NOMO-1 treated with dmso at 0.1 percent for 144 hours (cell line): ENCODE measurements around the gene ZNF74.
"Not testable (repeated sequence)": the region's sequence is repeated elsewhere in the genome, so short reads cannot be mapped to it uniquely, and the experiment has no call there.

Experiments used
- DNase-seq: peaks from one replicate; lab custom pipeline; 2025; ENCODE audit not compliant: unreplicated experiment; lab: John Stamatoyannopoulos, UW

Gene ZNF74

GRCh38 chr22:20441631-20442484, 47.9 kb downstream of the ZNF74 start:
- no peak for DNase-seq

GRCh38 chr22:20442485-20443284, 48.7 kb downstream of the ZNF74 start:
- DNase-seq = no peak

- no peak for DNase-seq
These were observed 50.4 kb downstream of the ZNF74 start for GRCh38 chr22:20444325-20444724.

- no peak for DNase-seq
These were observed 52.5 kb downstream of the ZNF74 start for GRCh38 chr22:20446383-20446970.

DNA sequence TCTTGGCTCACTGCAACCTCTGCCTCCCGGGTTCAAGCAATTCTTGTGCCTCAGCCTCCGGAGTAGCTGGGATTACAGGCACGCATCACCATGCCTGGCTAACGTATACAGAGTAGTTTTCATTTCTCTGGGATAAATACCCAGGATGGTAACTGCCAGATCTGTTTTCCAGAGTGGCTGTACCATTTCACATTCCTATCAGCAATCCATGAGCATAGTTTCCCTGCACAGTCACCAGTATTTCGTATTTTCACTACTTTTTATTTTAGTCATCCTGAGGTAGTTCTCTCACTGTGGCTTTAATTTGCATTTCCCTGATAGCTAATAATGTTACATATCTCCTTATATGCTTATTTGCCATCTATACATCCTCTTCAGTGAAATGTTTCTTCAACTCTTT, 54.7 kb downstream of the ZNF74 start:
- no peak for DNase-seq

DNA sequence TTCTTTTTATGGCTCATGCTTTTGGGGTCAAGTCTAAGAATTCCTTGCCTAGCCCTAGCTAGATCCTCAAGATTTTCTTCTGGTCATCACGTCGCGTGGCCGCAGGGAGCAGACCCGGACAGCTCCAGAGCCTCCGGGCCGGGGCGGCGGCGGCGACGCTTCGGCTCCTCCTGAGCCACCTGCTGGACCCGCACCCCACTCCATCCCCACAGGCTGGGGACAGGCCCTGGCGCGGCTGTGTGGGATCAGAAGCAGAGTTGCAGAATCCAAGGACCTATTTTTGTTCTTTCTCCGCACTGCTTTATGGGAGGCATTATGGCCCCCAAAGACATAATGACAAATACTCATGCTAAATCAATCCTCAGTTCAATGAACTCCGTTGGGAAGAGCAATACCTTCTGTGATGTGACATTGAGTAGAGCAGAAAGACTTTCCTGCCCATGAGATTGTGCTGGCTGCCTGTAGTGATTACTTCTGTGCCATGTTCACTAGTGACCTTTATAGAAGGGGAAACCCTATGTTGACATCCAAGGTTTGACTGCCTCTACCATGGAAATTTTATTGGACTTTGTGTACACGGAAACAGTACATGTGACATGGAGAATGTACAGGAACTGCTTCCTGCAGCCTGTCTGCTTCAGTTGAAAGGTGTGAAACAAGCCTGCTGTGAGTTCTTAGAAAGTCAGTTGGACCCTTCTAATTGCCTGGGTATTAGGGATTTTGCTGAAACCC, 56.0 kb downstream of the ZNF74 start:
- DNase-seq = no peak

DNA sequence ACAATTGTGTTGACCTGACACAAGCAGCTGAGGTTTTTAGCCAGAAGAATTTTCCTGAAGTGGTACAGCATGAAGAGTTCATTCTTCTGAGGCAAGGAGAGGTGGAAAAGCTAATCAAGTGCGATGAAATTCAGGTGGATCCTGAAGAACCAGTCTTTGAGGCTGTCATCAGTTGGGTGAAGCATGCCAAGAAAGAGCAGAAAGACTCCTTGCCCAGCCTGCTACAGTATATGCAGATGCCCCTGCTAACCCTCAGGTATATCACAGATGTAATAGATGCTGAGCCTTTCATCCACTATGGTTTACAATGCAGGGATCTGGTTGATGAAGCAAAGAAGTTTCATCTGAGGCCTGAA, 56.6 kb downstream of the ZNF74 start:
- DNase-seq = no peak

DNA sequence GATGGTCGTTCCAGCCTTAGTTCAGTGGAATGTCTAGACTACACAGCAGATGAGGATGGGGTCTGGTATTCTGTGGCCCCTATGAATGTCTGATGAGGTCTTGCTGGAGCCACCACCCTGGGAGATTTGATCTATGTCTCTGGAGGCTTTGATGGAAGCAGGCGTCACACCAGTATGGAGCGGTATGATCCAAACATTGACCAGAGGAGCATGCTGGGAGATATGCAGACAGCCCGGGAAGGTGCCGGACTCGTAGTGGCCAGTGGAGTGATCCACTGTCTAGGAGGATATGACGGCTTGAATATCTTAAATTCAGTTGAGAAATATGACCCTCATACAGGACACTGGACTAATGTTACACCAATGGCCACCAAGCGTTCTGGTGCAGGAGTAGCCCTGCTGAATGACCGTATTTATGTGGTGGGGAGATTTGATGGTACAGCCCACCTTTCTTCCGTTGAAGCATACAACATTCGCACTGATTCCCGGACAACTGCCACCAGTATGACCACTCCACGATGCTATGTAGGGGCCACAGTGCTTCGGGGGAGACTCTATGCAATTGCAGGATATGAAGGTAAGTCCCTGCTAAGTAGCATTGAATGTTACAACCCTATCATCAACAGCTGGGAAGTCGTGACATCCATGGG, 57.3 kb downstream of the ZNF74 start:
- not testable (repeated sequence) for DNase-seq

- no peak for DNase-seq
These were observed 58.0 kb downstream of the ZNF74 start for GRCh38 chr22:20451920-20452319.

DNA sequence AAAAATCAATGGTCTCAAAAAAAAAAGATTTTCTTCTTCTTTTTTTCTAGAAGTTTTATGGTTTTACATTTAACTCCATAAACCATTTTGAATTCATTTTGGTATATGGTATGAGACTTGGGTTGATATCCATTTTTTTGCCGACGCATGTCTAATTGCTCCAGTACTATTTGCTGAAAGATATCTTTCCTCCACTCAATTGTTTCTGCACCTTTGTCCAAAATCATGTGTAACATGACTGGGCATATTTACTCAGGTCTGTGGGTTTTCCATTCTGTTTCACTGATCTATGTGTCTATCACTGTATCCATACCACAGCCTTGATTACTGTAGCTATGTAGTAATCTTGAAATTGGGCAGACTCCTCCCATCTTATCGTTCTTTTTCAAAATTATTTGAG, 59.3 kb downstream of the ZNF74 start:
- DNase-seq = no peak

DNA sequence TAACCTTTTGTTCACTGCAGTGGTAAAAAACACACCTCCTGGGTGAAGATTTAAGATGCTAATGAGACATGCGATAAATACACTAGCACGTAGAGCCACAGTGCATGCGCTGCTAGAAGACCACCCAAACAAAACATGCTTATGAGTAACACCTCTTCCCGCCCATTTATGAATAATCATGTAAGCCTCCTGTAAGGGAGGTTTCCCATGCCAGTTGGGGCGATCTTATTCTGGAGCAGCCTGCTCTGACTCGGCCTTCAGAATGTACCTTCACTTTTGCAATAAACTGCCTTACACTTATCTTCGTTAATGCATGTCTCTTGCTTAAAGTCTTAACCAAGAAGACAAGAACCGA, 61.7 kb downstream of the ZNF74 start:
- DNase-seq = no peak

DNA sequence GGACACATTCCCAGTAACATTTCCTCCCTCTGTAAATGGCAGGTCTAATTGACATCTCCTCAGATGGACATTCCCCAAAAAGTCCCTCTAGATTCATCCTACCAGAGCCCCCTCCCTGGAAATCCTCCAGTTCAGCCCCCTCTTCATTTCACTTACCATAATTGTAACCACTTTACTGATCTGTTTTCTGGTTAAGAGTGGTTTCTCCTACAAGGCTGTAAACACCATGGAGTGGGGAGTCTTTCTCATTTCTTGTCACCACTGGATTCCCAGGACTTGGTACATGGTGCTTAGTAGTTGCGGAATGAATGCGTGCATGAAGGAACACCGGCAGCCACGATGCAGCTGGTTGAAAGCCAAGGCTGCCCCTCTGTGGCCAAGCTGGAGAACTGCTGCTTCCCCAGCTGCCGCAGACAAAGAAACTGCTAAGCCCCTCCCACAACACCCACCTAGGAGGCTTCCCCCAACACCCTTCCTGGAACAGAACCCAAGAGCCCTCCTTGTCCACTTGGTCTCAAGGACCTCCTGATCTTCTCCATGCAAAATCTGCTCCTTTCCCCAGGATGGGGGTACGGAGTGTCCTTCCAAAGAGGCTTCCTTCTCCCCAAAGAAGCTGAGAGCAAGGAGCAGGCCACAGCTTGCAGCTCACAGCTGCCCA, 62.2 kb downstream of the ZNF74 start:
- DNase-seq = no peak

- DNase-seq = no peak
These were observed 62.7 kb downstream of the ZNF74 start for GRCh38 chr22:20456722-20457076.

- no peak for DNase-seq
These were observed 63.7 kb downstream of the ZNF74 start for GRCh38 chr22:20457506-20458240.
